ENCODE data around the gene PCSK6. TPM values are rescaled to one million over a fixed set of nuclear protein-coding genes. Genes with fewer than 3 reads are reported as not detected.

The PCSK6 gene
- total RNA-seq, 1 donor from 2014 or later, result 6.8 TPM

- DNase-seq (ENCODE audit: low read depth) (no peak), FAIRE-seq (no peak)
- no peak overlapping the region for H3K4me3 ChIP-seq (ENCODE audit: low read depth, low read length)
- peaks cover 31% of the 10 kb centered on the region for H3K27me3 ChIP-seq (ENCODE audit: control insufficient read depth, insufficient read depth, low read length)
- no peaks in the 10 kb centered on the region for H3K36me3 ChIP-seq (ENCODE audit: control insufficient read depth, insufficient read depth, low read length)
- TF ChIP-seq CTCF (IDR thresholded peaks at IDR 0.05; ENCODE audit: insufficient read depth, low read length, severe bottlenecking), result no peak
Observed at GRCh38 chr15:101491734-101492640, 2.5 kb upstream of the PCSK6 start.

DNA sequence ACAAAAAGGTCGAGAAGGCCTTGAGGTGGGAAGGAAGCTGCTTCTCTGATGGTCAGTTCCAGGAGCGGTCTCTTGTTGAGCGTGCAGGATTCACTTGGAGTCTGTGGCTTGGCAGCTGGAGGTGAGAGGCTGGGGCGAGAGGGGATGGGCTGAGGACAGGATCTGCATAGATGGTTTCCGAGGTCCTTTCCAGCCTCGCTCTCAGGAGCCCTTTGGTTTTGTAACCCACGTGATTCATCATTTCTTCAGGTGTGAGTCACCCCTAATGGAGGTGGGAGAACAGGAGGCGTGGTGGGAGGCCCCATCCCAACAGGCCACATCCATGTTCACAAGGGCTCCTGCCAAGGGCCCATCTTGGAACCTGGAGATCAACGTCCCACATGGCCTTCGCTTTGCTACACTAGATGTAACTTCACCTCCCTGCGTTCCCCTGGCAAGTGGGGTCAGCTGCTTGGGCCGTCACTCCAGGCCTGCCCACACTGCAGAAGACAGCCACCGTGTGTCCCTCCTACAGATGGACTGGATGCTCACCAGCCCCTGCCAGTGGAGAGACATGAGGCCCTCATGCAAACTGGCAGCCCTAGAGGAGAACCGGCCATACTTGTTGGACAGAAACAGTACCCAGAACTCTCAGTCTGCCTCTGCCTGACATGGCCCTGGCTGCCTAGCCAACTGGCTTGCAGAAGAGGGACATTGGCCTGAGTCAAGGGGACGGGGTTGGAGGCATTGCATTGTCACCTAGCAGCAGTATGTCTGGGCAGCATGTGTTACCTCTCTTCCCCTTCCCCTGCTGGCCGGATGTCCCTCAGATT, 1.6 kb upstream of the PCSK6 start:
- TF ChIP-seq CTCF (IDR thresholded peaks at IDR 0.05; ENCODE audit: insufficient read depth, low read length, severe bottlenecking), result no peak
- DNase-seq (ENCODE audit: low read depth) (peak; percentile 26), FAIRE-seq (peak; percentile 77)

GRCh38 chr15:101490408-101490891, 943 bp upstream of the PCSK6 start:
- DNase-seq (ENCODE audit: low read depth) (no peak), FAIRE-seq (peak; percentile 36)
- TF ChIP-seq CTCF (IDR thresholded peaks at IDR 0.05; ENCODE audit: insufficient read depth, low read length, severe bottlenecking), result no peak
- no peaks in the 10 kb centered on the region for H3K36me3 ChIP-seq (ENCODE audit: control insufficient read depth, insufficient read depth, low read length)
- peaks cover 20% of the 10 kb centered on the region for H3K27me3 ChIP-seq (ENCODE audit: control insufficient read depth, insufficient read depth, low read length)
- no peak overlapping the region for H3K4me3 ChIP-seq (ENCODE audit: low read depth, low read length)

More for the DNA sequence above, 1.6 kb upstream of the PCSK6 start:
- H3K36me3 ChIP-seq (ENCODE audit: control insufficient read depth, insufficient read depth, low read length), result no peaks in the 10 kb centered on the region
- H3K27me3 ChIP-seq (ENCODE audit: control insufficient read depth, insufficient read depth, low read length), result peaks cover 26% of the 10 kb centered on the region
- H3K4me3 ChIP-seq (ENCODE audit: low read depth, low read length), result no peak overlapping the region

DNA sequence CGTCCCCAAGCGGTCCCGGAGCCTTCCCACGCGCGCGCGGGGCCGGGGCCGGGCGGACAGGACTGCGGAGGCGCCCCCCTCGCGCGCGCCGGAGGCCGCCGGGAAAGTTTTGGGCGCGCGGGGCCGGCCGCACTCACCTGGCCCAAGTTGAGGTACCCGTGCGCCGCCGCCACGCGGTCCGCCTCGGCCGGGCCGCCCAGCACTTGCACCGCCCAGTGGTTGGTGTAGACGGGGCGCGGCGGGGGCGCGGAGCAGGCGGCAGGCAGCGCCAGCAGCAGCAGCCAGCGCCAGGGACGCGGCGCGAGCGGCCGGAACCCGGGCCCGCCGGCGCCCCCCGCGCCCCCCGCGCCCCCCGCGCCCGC, 289 bp downstream of the PCSK6 start:
- H3K27me3 ChIP-seq (ENCODE audit: control insufficient read depth, insufficient read depth, low read length), result peaks cover 10% of the 10 kb centered on the region
- H3K4me3 ChIP-seq (ENCODE audit: low read depth, low read length), result peak overlapping the region; percentile 18
- no peaks in the 10 kb centered on the region for H3K36me3 ChIP-seq (ENCODE audit: control insufficient read depth, insufficient read depth, low read length)
- DNase-seq (ENCODE audit: low read depth), result no peak
- no peak for TF ChIP-seq CTCF (IDR thresholded peaks at IDR 0.05; ENCODE audit: insufficient read depth, low read length, severe bottlenecking)
- FAIRE-seq, result no peak

GRCh38 chr15:101488300-101489164, 975 bp downstream of the PCSK6 start:
- peaks cover 8% of the 10 kb centered on the region for H3K27me3 ChIP-seq (ENCODE audit: control insufficient read depth, insufficient read depth, low read length)
- no peaks in the 10 kb centered on the region for H3K36me3 ChIP-seq (ENCODE audit: control insufficient read depth, insufficient read depth, low read length)
- peak overlapping the region; percentile 16 for H3K4me3 ChIP-seq (ENCODE audit: low read depth, low read length)
- TF ChIP-seq CTCF (IDR thresholded peaks at IDR 0.05; ENCODE audit: insufficient read depth, low read length, severe bottlenecking), result no peak
- FAIRE-seq (no peak), DNase-seq (ENCODE audit: low read depth) (no peak)

Data from bronchial epithelial cell (primary cell).